Choroid plexus epithelial cell (primary cell): Measurements from ENCODE around the gene SPRY4.

ENCODE experiments used
- DNase-seq: peaks from one replicate; pipeline ENCODE4 v3.0.0-alpha.2; 2010; ENCODE audit warnings: low read depth
- H3K4me3 ChIP-seq: 2 replicates; pipeline ENCODE4 v1.5.1; 2011; ENCODE audit warnings: low read depth, mild to moderate bottlenecking, control low read depth, low read length, moderate library complexity
- CTCF ChIP-seq: conservative IDR thresholded peaks from 2 replicates; pipeline ENCODE4 v1.5.1; 2011; ENCODE audit warnings: low read depth, mild to moderate bottlenecking, control low read depth, inconsistent platforms, low read length, moderate library complexity

The SPRY4 gene

GRCh38 chr5:142310803-142311202, 14.0 kb downstream of the SPRY4 start:
- DNase-seq: no peak
- TF ChIP-seq CTCF: no peak
- no peak overlapping the region for H3K4me3 ChIP-seq

DNA sequence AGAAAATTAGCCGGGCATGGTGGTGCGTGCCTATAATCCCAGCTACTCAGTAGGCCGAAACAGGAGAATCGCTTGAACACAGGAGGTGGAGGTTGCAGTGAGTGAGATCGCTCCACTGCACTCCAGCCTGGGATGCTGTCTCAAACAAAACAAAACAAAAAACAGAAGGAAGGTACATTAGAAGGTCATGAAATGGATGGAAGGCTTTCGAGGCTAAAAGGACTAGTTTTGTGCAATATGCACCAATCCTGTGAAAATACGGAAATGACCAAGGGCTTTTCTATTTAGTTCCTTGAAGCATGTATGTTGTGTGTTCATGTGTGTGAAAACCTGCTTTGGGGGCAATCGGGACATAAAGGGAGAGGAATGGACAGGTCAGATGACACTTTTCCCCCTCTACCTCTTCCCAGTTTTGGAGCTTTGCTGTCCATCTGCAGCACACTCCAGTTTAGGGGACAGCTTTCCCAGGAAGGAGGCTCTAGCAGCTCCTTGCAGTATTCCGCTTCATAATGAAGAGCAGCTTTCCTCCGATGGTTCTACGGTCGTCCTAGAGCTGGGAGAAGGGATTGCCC, 15.0 kb downstream of the SPRY4 start:
- no peak for DNase-seq
- no peak for TF ChIP-seq CTCF
- no peak overlapping the region for H3K4me3 ChIP-seq

DNA sequence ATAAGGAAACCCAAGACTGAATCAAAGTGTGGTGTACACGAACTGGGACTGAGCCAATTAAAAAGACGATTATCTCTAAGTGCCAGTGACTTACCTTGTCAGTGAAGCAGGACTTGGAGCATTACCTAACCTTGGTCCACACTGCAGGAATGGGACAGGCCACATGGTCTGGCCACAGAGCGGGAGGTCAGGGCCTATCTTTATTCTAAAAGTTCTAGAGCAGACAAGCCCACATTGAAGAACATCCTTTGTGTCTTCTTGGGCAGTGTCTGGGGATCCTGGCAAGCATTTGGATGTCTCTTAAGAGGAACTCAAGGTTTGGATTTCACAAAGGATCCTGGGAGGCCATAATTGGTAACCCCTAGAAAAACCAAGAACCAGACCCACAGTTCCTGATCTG, 16.5 kb downstream of the SPRY4 start:
- no peak overlapping the region for H3K4me3 ChIP-seq
- no peak for TF ChIP-seq CTCF
- DNase-seq: no peak

DNA sequence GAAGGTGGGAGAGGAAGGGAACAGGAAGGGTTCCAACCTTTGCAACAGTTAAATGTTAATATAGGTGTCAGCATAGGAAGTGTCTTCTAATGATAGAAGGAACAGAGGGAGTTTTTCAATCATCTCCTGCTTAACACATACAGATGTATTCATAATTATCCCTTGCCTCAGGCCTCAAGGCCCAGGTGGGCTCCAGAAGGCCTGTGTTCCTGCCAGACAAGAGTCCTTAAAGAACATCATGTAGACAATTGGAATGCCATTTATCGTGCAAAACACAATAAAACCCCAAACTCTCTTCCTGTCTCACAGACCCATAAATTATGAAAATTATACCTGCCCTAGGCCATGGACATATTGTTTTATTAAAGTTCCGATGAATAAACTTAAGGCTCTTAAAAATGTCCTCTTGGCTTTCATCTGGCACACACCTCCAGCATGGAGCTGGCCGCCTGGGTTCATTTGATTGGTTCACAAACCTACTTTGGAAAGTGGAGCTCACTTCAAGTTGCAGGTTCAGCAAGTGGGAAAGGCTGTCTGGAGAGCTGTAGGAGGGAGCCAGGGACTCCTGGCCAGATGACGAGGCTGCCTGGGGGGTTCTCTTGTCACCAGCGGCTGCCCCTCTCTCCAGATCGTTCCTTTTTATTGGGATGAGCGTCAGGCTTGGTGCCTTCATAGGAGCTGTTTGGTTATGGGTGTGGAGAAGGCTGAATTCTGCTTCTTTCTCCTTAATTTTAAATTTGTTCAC, 17.5 kb downstream of the SPRY4 start:
- no peak for TF ChIP-seq CTCF

DNA sequence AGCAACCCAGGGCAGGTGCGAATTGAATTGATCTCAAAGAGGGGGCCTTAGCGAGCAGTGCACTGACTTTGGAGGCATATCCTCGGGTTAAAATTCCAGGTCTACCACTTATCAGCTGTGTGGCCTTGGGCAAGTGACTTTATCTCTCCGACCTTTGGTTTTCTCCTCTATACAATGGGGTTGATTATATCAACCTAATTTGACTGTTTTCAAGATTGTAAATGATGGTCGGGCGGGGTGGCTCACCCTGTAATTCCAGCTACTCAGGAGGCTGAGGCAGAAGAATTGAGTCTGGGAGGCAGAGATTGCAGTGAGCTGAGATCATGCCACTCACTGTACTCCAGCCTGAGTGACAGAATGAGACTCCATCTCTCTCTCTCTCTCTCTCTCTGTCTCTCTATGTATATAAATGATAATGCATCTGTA, 18.7 kb downstream of the SPRY4 start:
- no peak overlapping the region for H3K4me3 ChIP-seq
- no peak for DNase-seq
- no peak for TF ChIP-seq CTCF

More for the DNA sequence above, 17.5 kb downstream of the SPRY4 start:
- no peak for DNase-seq
- no peak overlapping the region for H3K4me3 ChIP-seq

- TF ChIP-seq CTCF: no peak
- DNase-seq: no peak
- H3K4me3 ChIP-seq: no peak overlapping the region
Observed at GRCh38 chr5:142305211-142305610, 19.6 kb downstream of the SPRY4 start.
